8988T (cell line): Measurements from ENCODE around the gene MYMK.

Source experiments
- DNase-seq: peaks from one replicate; pipeline ENCODE4 v3.0.0; 2011

Gene MYMK

GRCh38 chr9:133496861-133497842 is 27.6 kb downstream of the MYMK start:
- DNase-seq, result no peak

GRCh38 chr9:133495327-133496293 is 29.1 kb downstream of the MYMK start:
- no peak for DNase-seq

- DNase-seq, result no peak
Measured at GRCh38 chr9:133494636-133495326, 30.0 kb downstream of the MYMK start.

- DNase-seq, result no peak
Measured at GRCh38 chr9:133493845-133494540, 30.8 kb downstream of the MYMK start.

- no peak for DNase-seq
Measured at GRCh38 chr9:133493428-133493827, 31.3 kb downstream of the MYMK start.

GRCh38 chr9:133492061-133493021 is 32.4 kb downstream of the MYMK start:
- DNase-seq, result no peak

- no peak for DNase-seq
Measured at GRCh38 chr9:133491656-133491925, 33.2 kb downstream of the MYMK start.

- DNase-seq, result no peak
Measured at GRCh38 chr9:133490865-133491655, 33.7 kb downstream of the MYMK start.

- DNase-seq, result no peak
Measured at GRCh38 chr9:133490201-133490681, 34.5 kb downstream of the MYMK start.

- no peak for DNase-seq
Measured at GRCh38 chr9:133489253-133490190, 35.2 kb downstream of the MYMK start.

- no peak for DNase-seq
Measured at GRCh38 chr9:133488686-133489252, 36.0 kb downstream of the MYMK start.

- DNase-seq, result no peak
Measured at GRCh38 chr9:133487331-133487725, 37.4 kb downstream of the MYMK start.

GRCh38 chr9:133485531-133486260 is 39.1 kb downstream of the MYMK start:
- DNase-seq, result peak; percentile 84

- DNase-seq, result no peak
Measured at GRCh38 chr9:133484671-133485437, 39.9 kb downstream of the MYMK start.

- no peak for DNase-seq
Measured at GRCh38 chr9:133483611-133484010, 41.1 kb downstream of the MYMK start.

GRCh38 chr9:133478851-133479711 is 45.7 kb downstream of the MYMK start, which contains the start of gene SLC2A6:
Gene SLC2A6 (minus strand): TSS chr9:133479099. CDS start chr9:133479059, 40 bp downstream.
- peak; percentile 96 for DNase-seq
